K562 (cell line): ENCODE measurements around the gene PRPF38A. TPM values are rescaled to one million over a fixed set of nuclear protein-coding genes. Genes with fewer than 3 reads are reported as not detected.

Experiments used
- ATAC-seq: fragments of 200-7000 bp; cut with Tn5 transposase; 3 replicates; pipeline ENCODE4 v1.9.1; 2020; ENCODE audit warnings: moderate library complexity
- BruUV-seq: library from RNA; stranded (reverse); fragments of 400-500 nt; replicated peaks from 2 replicates; lab custom pipeline; 2021; lab: Mats Ljungman, UMichigan
- CTCF ChIA-PET: fragments of 300-600 bp; formaldehyde crosslinking; extraction: SDS; loops from one replicate; lab custom pipeline; 2021; ENCODE audit warnings: low intra/inter-chr PET ratio; lab: Yijun Ruan, JAX
- POLR2A ChIA-PET: fragments of 300-600, 350-650 bp; sonication (Branson Sonifier 250); formaldehyde crosslinking; extraction: SDS; loops from one replicate; lab custom pipeline; 2021; ENCODE audit warnings: antibody characterized with exemption, inconsistent platforms; lab: Yijun Ruan, JAX
- DNase-seq, 4 experiments: peaks; one replicate each; pipeline versions ENCODE4 v3.0.0 to v3.0.0-alpha.2; 2011 to 2018; ENCODE audit warnings: low spot score in 3 of 4, mixed read lengths in 3 of 4; ENCODE audit errors: extremely low read depth in 1 of 4
- FAIRE-seq: peaks from 2 replicates; lab custom pipeline; 2011; peaks lifted over from hg19 to GRCh38; lab: Jason Lieb, UNC
- H2AFZ ChIP-seq: 2 replicates; pipeline ENCODE4 v1.6.0; 2011; ENCODE audit warnings: low read depth, low read length, control low read depth, inconsistent platforms
- H3K27ac ChIP-seq: fragments of 200-600 bp; 3 replicates; pipeline ENCODE4 v1.8.0; 2011; ENCODE audit warnings: low read depth, mild to moderate bottlenecking, control low read depth, inconsistent platforms, low read length, moderate library complexity, mixed read lengths; ENCODE audit errors: extremely low read depth
- H3K27me3 ChIP-seq, 2 experiments: fragments of 300-600 bp in 1 of 2; 2 replicates in 1 of 2; 3 replicates in 1 of 2; pipeline versions ENCODE4 v1.6.0 to v1.8.0; 2011; ENCODE audit warnings: inconsistent platforms in 2 of 2, low read length in 2 of 2, mild to moderate bottlenecking in 1 of 2, mixed read lengths in 1 of 2, moderate library complexity in 1 of 2; ENCODE audit not compliant: control insufficient read depth in 2 of 2, insufficient read depth in 2 of 2
- H3K36me3 ChIP-seq: fragments of 300-600 bp; 3 replicates; pipeline ENCODE4 v1.8.0; 2011; ENCODE audit warnings: mild to moderate bottlenecking, low read length, inconsistent platforms; ENCODE audit not compliant: control insufficient read depth, insufficient read depth
- H3K4me1 ChIP-seq, 2 experiments: fragments of 200-600 bp in 1 of 2; replicated peaks in 1 of 2; 2 replicates in 1 of 2; 3 replicates in 1 of 2; pipeline versions ENCODE4 v1.5.1 to v1.8.0; 2011; ENCODE audit warnings: inconsistent platforms in 2 of 2, low read length in 2 of 2, mild to moderate bottlenecking in 1 of 2, mixed read lengths in 1 of 2, moderate library complexity in 1 of 2; ENCODE audit not compliant: control insufficient read depth in 2 of 2, insufficient read depth in 2 of 2
- H3K4me2 ChIP-seq: 2 replicates; pipeline ENCODE4 v1.6.1; 2011; ENCODE audit warnings: low read length, control low read depth, inconsistent platforms, mixed read lengths; ENCODE audit not compliant: insufficient read depth
- H3K4me3 ChIP-seq: fragments of 200-600 bp; sonication (generic), shearing (Covaris generic); 2 replicates; pipeline ENCODE4 v1.5.1; 2016; ENCODE audit warnings: control low read depth, inconsistent platforms
- H3K79me2 ChIP-seq: fragments of 200-600 bp; 3 replicates; pipeline ENCODE4 v1.8.0; 2011; ENCODE audit warnings: low read length, inconsistent platforms; ENCODE audit not compliant: control insufficient read depth, insufficient read depth
- H3K9ac ChIP-seq, 2 experiments: 2 replicates each; pipeline versions ENCODE4 v1.6.0 to v1.6.1; 2011; ENCODE audit warnings: low read depth in 2 of 2, low read length in 2 of 2, control low read depth in 1 of 2, inconsistent platforms in 1 of 2, mild to moderate bottlenecking in 1 of 2, mixed read lengths in 1 of 2; ENCODE audit not compliant: insufficient read depth in 1 of 2
- H3K9me1 ChIP-seq: one replicate; pipeline ENCODE4 v1.6.0; 2011; ENCODE audit warnings: inconsistent platforms, mild to moderate bottlenecking, low read length, moderate library complexity; ENCODE audit not compliant: control insufficient read depth, insufficient read depth
- H3K9me3 ChIP-seq: replicated peaks from 2 replicates; pipeline ENCODE4 v1.5.1; 2011; ENCODE audit warnings: low read depth, low read length, inconsistent platforms; ENCODE audit not compliant: control insufficient read depth, insufficient read depth
- H4K20me1 ChIP-seq: replicated peaks from 2 replicates; pipeline ENCODE4 v1.6.1; 2011; ENCODE audit warnings: low read length, inconsistent platforms, mixed read lengths; ENCODE audit not compliant: control insufficient read depth, insufficient read depth
- ARID1B ChIP-seq: fragments of 450-650 bp; IDR thresholded peaks from 2 replicates; pipeline ENCODE4 v1.6.1; 2016; ENCODE audit warnings: antibody characterized with exemption, mild to moderate bottlenecking, inconsistent platforms
- ARNT ChIP-seq, 2 experiments: fragments of 450-650 bp; IDR thresholded peaks; 2 replicates each; pipeline ENCODE4 v1.6.1; 2016; ENCODE audit warnings: mild to moderate bottlenecking in 1 of 2
- COPS2 ChIP-seq: fragments of 450-650 bp; conservative IDR thresholded peaks from 2 replicates; pipeline ENCODE4 v1.6.1; 2016; ENCODE audit warnings: mild to moderate bottlenecking, moderate library complexity
- CREB1 ChIP-seq, 2 experiments: sonication (generic) in 1 of 2; formaldehyde crosslinking in 1 of 2; IDR thresholded peaks; 2 replicates each; pipeline versions ENCODE4 v1.6.1 to v1.8.0; 2012 to 2022; ENCODE audit warnings: inconsistent platforms in 1 of 2, mild to moderate bottlenecking in 1 of 2, missing genetic modification reagents in 1 of 2, moderate library complexity in 1 of 2
- DIDO1 ChIP-seq: fragments of 450-650 bp; IDR thresholded peaks from 2 replicates; pipeline ENCODE4 v1.6.1; 2016; ENCODE audit warnings: low read depth, missing biosample characterization, missing genetic modification characterization
- ESRRB ChIP-seq: fragments of 250-450 bp; sonication (Bioruptor Pico); IDR thresholded peaks from 2 replicates; pipeline ENCODE4 v1.5.0; 2020; ENCODE audit warnings: mild to moderate bottlenecking, moderate library complexity, borderline replicate concordance
- HDAC3 ChIP-seq: fragments of 450-650 bp; IDR thresholded peaks from 2 replicates; pipeline ENCODE4 v1.6.1; 2018; ENCODE audit warnings: borderline replicate concordance, mild to moderate bottlenecking, moderate library complexity; ENCODE audit not compliant: partially characterized antibody
- HNRNPK ChIP-seq: fragments of 200-400 bp; formaldehyde crosslinking; IDR thresholded peaks from one replicate; pipeline ENCODE4 v1.6.1; 2018; ENCODE audit warnings: mild to moderate bottlenecking, low read depth, low read length; ENCODE audit not compliant: poor library complexity, severe bottlenecking
- RBM17 ChIP-seq: fragments of 200-400 bp; formaldehyde crosslinking; IDR thresholded peaks from 2 replicates; pipeline ENCODE4 v1.6.1; 2017; ENCODE audit warnings: low read depth, mild to moderate bottlenecking, low read length, borderline replicate concordance
- SIN3A ChIP-seq, 2 experiments: fragments of 150-350 bp in 1 of 2; IDR thresholded peaks; 2 replicates each; pipeline ENCODE4 v1.6.1; 2011 to 2016; ENCODE audit warnings: borderline replicate concordance in 2 of 2, low read depth in 2 of 2, low read length in 2 of 2, mild to moderate bottlenecking in 2 of 2, moderate library complexity in 2 of 2; ENCODE audit not compliant: control insufficient read depth in 1 of 2
- SLC30A9 ChIP-seq: fragments of 250-450 bp; sonication (Bioruptor Pico); IDR thresholded peaks from 2 replicates; pipeline ENCODE4 v1.8.0; 2022; ENCODE audit warnings: mild to moderate bottlenecking, moderate library complexity
- ZNF347 ChIP-seq: fragments of 450-650 bp; formaldehyde crosslinking; IDR thresholded peaks from 2 replicates; pipeline ENCODE4 v1.4.0; 2020; ENCODE audit warnings: low read depth, mild to moderate bottlenecking, moderate library complexity
- WGBS: fragments of 100-300 bp; shearing (Covaris generic); methylation state at CpG from one replicate; pipeline ENCODE4 v1.1.6; 2016; ENCODE audit warnings: low coverage, mixed read lengths; ENCODE audit not compliant: insufficient coverage; ENCODE audit errors: missing lambda C conversion rate; 5-methylcytosine and 5-hydroxymethylcytosine counted together
- in situ Hi-C: fragments of 300-500 bp; cut with MboI; formaldehyde crosslinking; loops from 4 replicates; pipeline ENCODE4 v1.15.0; 2018; ENCODE audit warnings: inconsistent platforms, mixed read lengths
- intact Hi-C: fragments of 100-400 bp; cut with micrococcal nuclease; formaldehyde crosslinking; loops from 2 replicates; pipeline ENCODE4 v1.14.2; 2022
- polyA plus RNA-seq, 8 experiments: library from polyadenylated mRNA; depleted of rRNA in 4 of 8; stranded (reverse) in 5 of 8; unstranded in 3 of 8; fragments of >200 nt; fragmentation: Nextera tagmentation in 2 of 8; fragmentation: Illumina TruSeq in 1 of 8; extraction: Ambion mirVana in 2 of 8; extraction: Trizol in 1 of 8; gene quantifications; 2 replicates each; pipeline versions ENCODE4 v1.2.1 to v1.2.3, GENCODE V29; 2011 to 2014; ENCODE audit warnings: inconsistent platforms in 1 of 8, missing spikeins in 1 of 8
- total RNA-seq, 7 experiments: library from RNA; depleted of rRNA in 6 of 7; stranded (reverse); fragments of >200 nt in 6 of 7; fragmentation: Illumina TruSeq in 2 of 7; extraction: Trizol in 2 of 7; gene quantifications; 2 replicates each; pipeline versions ENCODE4 v1.2.1 to v1.2.3, GENCODE V29; 2011 to 2021; ENCODE audit warnings: low replicate concordance in 1 of 7
- TF ChIP-seq, protein P1 (sequence below): fragments of 450-650 bp; formaldehyde crosslinking; IDR thresholded peaks from 2 replicates; pipeline ENCODE4 v1.4.0; 2020; ENCODE audit warnings: mild to moderate bottlenecking, moderate library complexity

The PRPF38A gene
- total and polyA plus RNA-seq, 9 of the 15 experiments (the other 6 are each of a cell fraction or from before 2014, with no cell fraction given) = 53.6 to 198 (median 89.2) TPM

DNA sequence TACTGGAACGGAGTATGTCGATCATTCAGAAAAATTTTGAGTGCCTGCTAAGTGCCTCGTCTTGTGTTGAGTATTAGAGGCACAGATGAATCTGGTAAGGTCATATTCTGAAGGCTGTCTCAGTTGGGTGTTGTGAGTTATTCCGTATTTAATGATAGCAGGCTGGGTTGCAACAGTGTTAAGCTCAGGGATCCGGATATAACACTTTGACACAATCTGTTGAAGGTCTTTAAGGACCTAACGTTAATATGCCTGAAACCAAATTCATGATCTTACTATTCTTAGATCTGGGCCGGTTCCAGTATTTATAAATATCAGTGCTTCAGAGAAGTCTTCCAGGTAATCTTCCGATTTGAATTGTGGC lies 555 bp downstream of the PRPF38A start:
- in situ Hi-C loops (loop anchor here (10.0 kb wide), 1 partner anchor 280 kb away; no protein-coding TSS in a partner anchor), intact Hi-C loops (loop anchor here (5.0 kb wide), 3 partner anchors 162 to 277 kb away; no protein-coding TSS in a partner anchor)
- Histone ChIP-seq H3K9me3 (no peaks in the 10 kb centered on the region), H2AFZ (peak overlapping the region; percentile 97), H3K9ac (peak overlapping the region; percentile 98 to 99), H3K4me3 (peak overlapping the region; percentile 80), H3K4me2 (peak overlapping the region; percentile 98), H3K9me1 (peaks cover 3% of the 10 kb centered on the region), H3K4me1 (peaks cover 12 to 27% of the 10 kb centered on the region in 2 experiments; a peak in 4 of 5 replicates), H3K79me2 (peaks cover 80% of the 10 kb centered on the region), H3K36me3 (peaks cover 75% of the 10 kb centered on the region), H3K27ac (peak overlapping the region; percentile 98), H4K20me1 (peaks cover 6% of the 10 kb centered on the region; the same call in 1 of the 2 replicates), H3K27me3 (no peaks in the 10 kb centered on the region)
- ChIA-PET CTCF (interaction anchor here (0.6 to 1.2 kb wide), 3 partner anchors 163 to 281 kb away, joined by 3 to 5 read pairs (median 3); no protein-coding TSS in a partner anchor), POLR2A (interaction anchor here (0.7 to 6.6 kb wide), 19 partner anchors 8 to 526 kb away, joined by 3 to 58 read pairs (median 5); partner anchors contain the start of genes CC2D1B and COA7)
- DNase-seq (no peak), FAIRE-seq (no peak), ATAC-seq (no peak)
- BruUV-seq = no TSS peak
- under 1% methylated on average over 8 of the region's 8 CpGs for WGBS
- TF ChIP-seq ESRRB (CRISPR knock-in tag) (no peak), COPS2 (no peak), ZNF347 (no peak), HDAC3 (no peak), HNRNPK (no peak), SIN3A (IDR thresholded peaks at IDR 0.05; ENCODE audit: borderline replicate concordance in 2 of 2, control insufficient read depth in 1 of 2, low read depth in 2 of 2, low read length in 2 of 2) (0 out of 4 replicates have a peak, but pooled peaks have one; percentile 7 to 39), ARID1B (0 out of 2 replicates have a peak, but pooled peaks have one; percentile 5), SLC30A9 (CRISPR knock-in tag) (no peak), DIDO1 (tag) (no peak), ARNT (IDR thresholded peaks at IDR 0.05) (0 out of 4 replicates have a peak, but pooled peaks of 1 of the 2 experiments have one; percentile 3), CREB1 (IDR thresholded peaks at IDR 0.05) (no peak), CREB1 (CRISPR knock-in tag; IDR thresholded peaks at IDR 0.05) (no peak), RBM17 (no peak)
- TF ChIP-seq, protein P1, sequence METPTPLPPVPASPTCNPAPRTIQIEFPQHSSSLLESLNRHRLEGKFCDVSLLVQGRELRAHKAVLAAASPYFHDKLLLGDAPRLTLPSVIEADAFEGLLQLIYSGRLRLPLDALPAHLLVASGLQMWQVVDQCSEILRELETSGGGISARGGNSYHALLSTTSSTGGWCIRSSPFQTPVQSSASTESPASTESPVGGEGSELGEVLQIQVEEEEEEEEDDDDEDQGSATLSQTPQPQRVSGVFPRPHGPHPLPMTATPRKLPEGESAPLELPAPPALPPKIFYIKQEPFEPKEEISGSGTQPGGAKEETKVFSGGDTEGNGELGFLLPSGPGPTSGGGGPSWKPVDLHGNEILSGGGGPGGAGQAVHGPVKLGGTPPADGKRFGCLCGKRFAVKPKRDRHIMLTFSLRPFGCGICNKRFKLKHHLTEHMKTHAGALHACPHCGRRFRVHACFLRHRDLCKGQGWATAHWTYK (CRISPR knock-in tag) = no peak
